K562 (cell line): ENCODE results near the gene ADAM8. TPM values are rescaled to one million over a fixed set of nuclear protein-coding genes. Genes with fewer than 3 reads are reported as not detected.

Experiments
- ATAC-seq: fragments of 200-7000 bp; cut with Tn5 transposase; 3 replicates; pipeline ENCODE4 v1.9.1; 2020; ENCODE audit warnings: moderate library complexity
- BruUV-seq: library from RNA; stranded (reverse); fragments of 400-500 nt; replicated peaks from 2 replicates; lab custom pipeline; 2021; lab: Mats Ljungman, UMichigan
- CTCF ChIA-PET: fragments of 300-600 bp; formaldehyde crosslinking; extraction: SDS; loops from one replicate; lab custom pipeline; 2021; ENCODE audit warnings: low intra/inter-chr PET ratio; lab: Yijun Ruan, JAX
- POLR2A ChIA-PET: fragments of 300-600, 350-650 bp; sonication (Branson Sonifier 250); formaldehyde crosslinking; extraction: SDS; loops from one replicate; lab custom pipeline; 2021; ENCODE audit warnings: antibody characterized with exemption, inconsistent platforms; lab: Yijun Ruan, JAX
- DNase-seq, 4 experiments: peaks; one replicate each; pipeline versions ENCODE4 v3.0.0 to v3.0.0-alpha.2; 2011 to 2018; ENCODE audit warnings: low spot score in 3 of 4, mixed read lengths in 3 of 4; ENCODE audit errors: extremely low read depth in 1 of 4
- FAIRE-seq: peaks from 2 replicates; lab custom pipeline; 2011; peaks lifted over from hg19 to GRCh38; lab: Jason Lieb, UNC
- H2AFZ ChIP-seq: 2 replicates; pipeline ENCODE4 v1.6.0; 2011; ENCODE audit warnings: low read depth, low read length, control low read depth, inconsistent platforms
- H3K27ac ChIP-seq: fragments of 200-600 bp; 3 replicates; pipeline ENCODE4 v1.8.0; 2011; ENCODE audit warnings: low read depth, mild to moderate bottlenecking, control low read depth, inconsistent platforms, low read length, moderate library complexity, mixed read lengths; ENCODE audit errors: extremely low read depth
- H3K27me3 ChIP-seq, 2 experiments: fragments of 300-600 bp in 1 of 2; 2 replicates in 1 of 2; 3 replicates in 1 of 2; pipeline versions ENCODE4 v1.6.0 to v1.8.0; 2011; ENCODE audit warnings: inconsistent platforms in 2 of 2, low read length in 2 of 2, mild to moderate bottlenecking in 1 of 2, mixed read lengths in 1 of 2, moderate library complexity in 1 of 2; ENCODE audit not compliant: control insufficient read depth in 2 of 2, insufficient read depth in 2 of 2
- H3K36me3 ChIP-seq: fragments of 300-600 bp; 3 replicates; pipeline ENCODE4 v1.8.0; 2011; ENCODE audit warnings: mild to moderate bottlenecking, low read length, inconsistent platforms; ENCODE audit not compliant: control insufficient read depth, insufficient read depth
- H3K4me1 ChIP-seq, 2 experiments: fragments of 200-600 bp in 1 of 2; replicated peaks in 1 of 2; 2 replicates in 1 of 2; 3 replicates in 1 of 2; pipeline versions ENCODE4 v1.5.1 to v1.8.0; 2011; ENCODE audit warnings: inconsistent platforms in 2 of 2, low read length in 2 of 2, mild to moderate bottlenecking in 1 of 2, mixed read lengths in 1 of 2, moderate library complexity in 1 of 2; ENCODE audit not compliant: control insufficient read depth in 2 of 2, insufficient read depth in 2 of 2
- H3K4me2 ChIP-seq: 2 replicates; pipeline ENCODE4 v1.6.1; 2011; ENCODE audit warnings: low read length, control low read depth, inconsistent platforms, mixed read lengths; ENCODE audit not compliant: insufficient read depth
- H3K4me3 ChIP-seq: fragments of 200-600 bp; sonication (generic), shearing (Covaris generic); 2 replicates; pipeline ENCODE4 v1.5.1; 2016; ENCODE audit warnings: control low read depth, inconsistent platforms
- H3K79me2 ChIP-seq: fragments of 200-600 bp; 3 replicates; pipeline ENCODE4 v1.8.0; 2011; ENCODE audit warnings: low read length, inconsistent platforms; ENCODE audit not compliant: control insufficient read depth, insufficient read depth
- H3K9ac ChIP-seq, 2 experiments: 2 replicates each; pipeline versions ENCODE4 v1.6.0 to v1.6.1; 2011; ENCODE audit warnings: low read depth in 2 of 2, low read length in 2 of 2, control low read depth in 1 of 2, inconsistent platforms in 1 of 2, mild to moderate bottlenecking in 1 of 2, mixed read lengths in 1 of 2; ENCODE audit not compliant: insufficient read depth in 1 of 2
- H3K9me1 ChIP-seq: one replicate; pipeline ENCODE4 v1.6.0; 2011; ENCODE audit warnings: inconsistent platforms, mild to moderate bottlenecking, low read length, moderate library complexity; ENCODE audit not compliant: control insufficient read depth, insufficient read depth
- H3K9me3 ChIP-seq: replicated peaks from 2 replicates; pipeline ENCODE4 v1.5.1; 2011; ENCODE audit warnings: low read depth, low read length, inconsistent platforms; ENCODE audit not compliant: control insufficient read depth, insufficient read depth
- H4K20me1 ChIP-seq: replicated peaks from 2 replicates; pipeline ENCODE4 v1.6.1; 2011; ENCODE audit warnings: low read length, inconsistent platforms, mixed read lengths; ENCODE audit not compliant: control insufficient read depth, insufficient read depth
- BCLAF1 ChIP-seq, 2 experiments: fragments of 450-650 bp in 1 of 2; IDR thresholded peaks; 2 replicates each; pipeline ENCODE4 v1.6.1; 2011 to 2017; ENCODE audit warnings: low read depth in 2 of 2, antibody characterized with exemption in 1 of 2, borderline replicate concordance in 1 of 2, low read length in 1 of 2, mild to moderate bottlenecking in 1 of 2, mixed read lengths in 1 of 2; ENCODE audit not compliant: control insufficient read depth in 1 of 2
- CCAR2 ChIP-seq: fragments of 200-400 bp; formaldehyde crosslinking; IDR thresholded peaks from 2 replicates; pipeline ENCODE4 v1.6.1; 2017; ENCODE audit warnings: mild to moderate bottlenecking, low read depth, low read length
- CGGBP1 ChIP-seq: fragments of 250-450 bp; sonication (Bioruptor Pico); IDR thresholded peaks from 2 replicates; pipeline ENCODE4 v1.9.0; 2021; ENCODE audit warnings: mild to moderate bottlenecking
- ETV5 ChIP-seq: sonication (generic); formaldehyde crosslinking; IDR thresholded peaks from 2 replicates; pipeline ENCODE4 v1.4.0; 2020; ENCODE audit warnings: low read depth, mild to moderate bottlenecking, missing genetic modification reagents
- GABPA ChIP-seq: fragments of 200-800 bp; sonication (Bioruptor generic); conservative IDR thresholded peaks from 2 replicates; pipeline ENCODE4 v1.6.1; 2016; ENCODE audit warnings: low read depth, missing genetic modification characterization, missing compliant biosample characterization
- GABPB1 ChIP-seq: sonication (generic); formaldehyde crosslinking; IDR thresholded peaks from 2 replicates; pipeline ENCODE4 v1.8.0; 2022; ENCODE audit warnings: mild to moderate bottlenecking, missing genetic modification reagents
- MNT ChIP-seq, 2 experiments: fragments of 450-650 bp; conservative IDR thresholded peaks; 2 replicates each; pipeline ENCODE4 v1.6.1; 2017; ENCODE audit warnings: mild to moderate bottlenecking in 2 of 2, moderate library complexity in 2 of 2
- NFIC ChIP-seq: fragments of 450-650 bp; IDR thresholded peaks from 2 replicates; pipeline ENCODE4 v1.6.1; 2017; ENCODE audit warnings: mild to moderate bottlenecking, inconsistent platforms
- NRF1 ChIP-seq, 2 experiments: fragments of 450-650 bp; IDR thresholded peaks in 1 of 2; conservative IDR thresholded peaks in 1 of 2; 2 replicates each; pipeline ENCODE4 v1.6.1; 2014; ENCODE audit warnings: mild to moderate bottlenecking in 2 of 2
- TSC22D4 ChIP-seq: fragments of 450-650 bp; IDR thresholded peaks from 2 replicates; pipeline ENCODE4 v1.6.1; 2016; ENCODE audit warnings: missing genetic modification characterization, missing biosample characterization, control low read depth
- YBX1 ChIP-seq: fragments of 450-650 bp; IDR thresholded peaks from 2 replicates; pipeline ENCODE4 v1.7.1; 2016; ENCODE audit warnings: mild to moderate bottlenecking
- ZBTB7A ChIP-seq: IDR thresholded peaks from 2 replicates; pipeline ENCODE4 v1.6.1; 2011; ENCODE audit warnings: low read depth, mild to moderate bottlenecking, low read length, moderate library complexity, borderline replicate concordance; ENCODE audit not compliant: control insufficient read depth
- ZNF277 ChIP-seq: fragments of 250-450 bp; sonication (Bioruptor Pico); IDR thresholded peaks from 2 replicates; pipeline ENCODE4 v1.8.0; 2022; ENCODE audit warnings: inconsistent platforms, mild to moderate bottlenecking, moderate library complexity, borderline replicate concordance
- ZNF41 ChIP-seq: fragments of 250-450 bp; sonication (Bioruptor Pico); conservative IDR thresholded peaks from 2 replicates; pipeline ENCODE4 v1.4.0; 2020; ENCODE audit warnings: mild to moderate bottlenecking
- ZNF778 ChIP-seq: fragments of 450-650 bp; formaldehyde crosslinking; IDR thresholded peaks from 2 replicates; pipeline ENCODE4 v1.4.0; 2020; ENCODE audit warnings: mild to moderate bottlenecking, moderate library complexity
- WGBS: fragments of 100-300 bp; shearing (Covaris generic); methylation state at CpG from one replicate; pipeline ENCODE4 v1.1.6; 2016; ENCODE audit warnings: low coverage, mixed read lengths; ENCODE audit not compliant: insufficient coverage; ENCODE audit errors: missing lambda C conversion rate; 5-methylcytosine and 5-hydroxymethylcytosine counted together
- in situ Hi-C: fragments of 300-500 bp; cut with MboI; formaldehyde crosslinking; loops from 4 replicates; pipeline ENCODE4 v1.15.0; 2018; ENCODE audit warnings: inconsistent platforms, mixed read lengths
- intact Hi-C: fragments of 100-400 bp; cut with micrococcal nuclease; formaldehyde crosslinking; loops from 2 replicates; pipeline ENCODE4 v1.14.2; 2022
- polyA plus RNA-seq, 8 experiments: library from polyadenylated mRNA; depleted of rRNA in 4 of 8; stranded (reverse) in 5 of 8; unstranded in 3 of 8; fragments of >200 nt; fragmentation: Nextera tagmentation in 2 of 8; fragmentation: Illumina TruSeq in 1 of 8; extraction: Ambion mirVana in 2 of 8; extraction: Trizol in 1 of 8; gene quantifications; 2 replicates each; pipeline versions ENCODE4 v1.2.1 to v1.2.3, GENCODE V29; 2011 to 2014; ENCODE audit warnings: inconsistent platforms in 1 of 8, missing spikeins in 1 of 8
- total RNA-seq, 7 experiments: library from RNA; depleted of rRNA in 6 of 7; stranded (reverse); fragments of >200 nt in 6 of 7; fragmentation: Illumina TruSeq in 2 of 7; extraction: Trizol in 2 of 7; gene quantifications; 2 replicates each; pipeline versions ENCODE4 v1.2.1 to v1.2.3, GENCODE V29; 2011 to 2021; ENCODE audit warnings: low replicate concordance in 1 of 7

Gene ADAM8
- total and polyA plus RNA-seq, 9 of the 15 experiments (the other 6 are each of a cell fraction or from before 2014, with no cell fraction given): 0.07 to 7.0 (median 1.1) TPM

GRCh38 chr10:133324198-133324792 lies 47.6 kb upstream of the ADAM8 start:
- H3K4me1 ChIP-seq: peaks cover 0 to 49% of the 10 kb centered on the region in 2 experiments; a peak in 3 of 5 replicates
- H2AFZ ChIP-seq: peak overlapping the region; percentile 87
- H3K27me3 ChIP-seq: no peaks in the 10 kb centered on the region; a peak in 1 of 5 replicates
- H4K20me1 ChIP-seq: no peaks in the 10 kb centered on the region
- FAIRE-seq (no peak), DNase-seq (peak; percentile 66 to 75 (median 66)), ATAC-seq (peak; percentile 94)
- no TSS peak for BruUV-seq
- POLR2A ChIA-PET: no interaction called here
- H3K9me1 ChIP-seq: no peaks in the 10 kb centered on the region
- WGBS: 0% methylated on average over 3 of the region's 13 CpGs
- in situ Hi-C loops (no loop called here), intact Hi-C loops (loop anchor here (10.0 kb wide), 2 partner anchors 71 to 161 kb away; partner anchors contain the start of gene MTG1)
- peak overlapping the region in 1 of 2 experiments; percentile 76; a peak in 2 of 4 replicates for H3K9ac ChIP-seq
- H3K79me2 ChIP-seq: no peaks in the 10 kb centered on the region
- H3K4me3 ChIP-seq: peak overlapping the region; percentile 33
- CTCF ChIA-PET: no interaction called here
- no peak overlapping the region for H3K27ac ChIP-seq
- H3K9me3 ChIP-seq: no peaks in the 10 kb centered on the region
- no peaks in the 10 kb centered on the region for H3K36me3 ChIP-seq
- no peak for TF ChIP-seq NRF1 (conservative IDR thresholded peaks at IDR 0.05 in 1 of 2, IDR thresholded peaks at IDR 0.05 in 1 of 2)
- no peak for TF ChIP-seq ETV5
- 0 out of 2 replicates have a peak, but pooled peaks have one; percentile 24 for TF ChIP-seq ZBTB7A
- TF ChIP-seq YBX1: no peak
- TF ChIP-seq ZNF41 (CRISPR knock-in tag): no peak
- no peak for TF ChIP-seq ZNF277 (CRISPR knock-in tag)
- TF ChIP-seq BCLAF1 (IDR thresholded peaks at IDR 0.05; ENCODE audit: borderline replicate concordance in 1 of 2, control insufficient read depth in 1 of 2, low read depth in 2 of 2, low read length in 1 of 2): no peak
- no peak for TF ChIP-seq CCAR2
- peak; percentile 76 for TF ChIP-seq GABPB1 (CRISPR knock-in tag)
- no peak for TF ChIP-seq CGGBP1 (CRISPR knock-in tag)
- peak; percentile 79 for TF ChIP-seq GABPA
- TF ChIP-seq ZNF778 (CRISPR knock-in tag): no peak
- peak; percentile 91 for TF ChIP-seq NFIC
- no peak for TF ChIP-seq TSC22D4 (tag)
- TF ChIP-seq MNT (conservative IDR thresholded peaks at IDR 0.05): 0 out of 4 replicates have a peak, but pooled peaks of 1 of the 2 experiments have one; percentile 31
- peak overlapping the region; percentile 70 for H3K4me2 ChIP-seq
